GM12875 (cell line): ENCODE results near the gene RAF1.

Source experiments
- H3K4me3 ChIP-seq: one replicate; pipeline ENCODE4 v1.5.1; 2011; ENCODE audit warnings: low read depth, low read length, control low read depth
- TF ChIP-seq, protein P1 (sequence below): IDR thresholded peaks from 2 replicates; pipeline ENCODE4 v1.5.1; 2011; ENCODE audit warnings: low read depth, mild to moderate bottlenecking, control low read depth, inconsistent platforms, low read length, moderate library complexity, borderline replicate concordance; ENCODE audit not compliant: insufficient read depth

RAF1 gene

DNA sequence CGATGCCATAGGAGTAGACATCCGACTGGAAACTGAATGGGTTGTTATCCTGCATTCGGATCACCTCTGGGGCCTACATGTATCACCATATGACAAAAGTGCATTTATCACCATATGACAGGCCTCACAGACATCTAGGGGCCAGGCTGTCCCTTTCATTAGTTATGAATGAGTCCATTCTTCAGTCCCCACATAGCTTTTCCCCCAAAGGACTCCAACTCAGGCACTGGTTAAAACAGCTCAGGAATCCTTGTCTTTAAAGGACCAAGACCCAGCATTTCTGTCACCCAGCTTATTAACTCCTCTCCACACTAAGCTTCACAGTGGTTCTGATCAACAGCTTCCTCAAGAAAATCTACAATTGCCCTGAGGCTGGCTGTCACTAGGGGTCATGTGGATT, 78.7 kb downstream of the RAF1 start:
- TF ChIP-seq, protein P1, sequence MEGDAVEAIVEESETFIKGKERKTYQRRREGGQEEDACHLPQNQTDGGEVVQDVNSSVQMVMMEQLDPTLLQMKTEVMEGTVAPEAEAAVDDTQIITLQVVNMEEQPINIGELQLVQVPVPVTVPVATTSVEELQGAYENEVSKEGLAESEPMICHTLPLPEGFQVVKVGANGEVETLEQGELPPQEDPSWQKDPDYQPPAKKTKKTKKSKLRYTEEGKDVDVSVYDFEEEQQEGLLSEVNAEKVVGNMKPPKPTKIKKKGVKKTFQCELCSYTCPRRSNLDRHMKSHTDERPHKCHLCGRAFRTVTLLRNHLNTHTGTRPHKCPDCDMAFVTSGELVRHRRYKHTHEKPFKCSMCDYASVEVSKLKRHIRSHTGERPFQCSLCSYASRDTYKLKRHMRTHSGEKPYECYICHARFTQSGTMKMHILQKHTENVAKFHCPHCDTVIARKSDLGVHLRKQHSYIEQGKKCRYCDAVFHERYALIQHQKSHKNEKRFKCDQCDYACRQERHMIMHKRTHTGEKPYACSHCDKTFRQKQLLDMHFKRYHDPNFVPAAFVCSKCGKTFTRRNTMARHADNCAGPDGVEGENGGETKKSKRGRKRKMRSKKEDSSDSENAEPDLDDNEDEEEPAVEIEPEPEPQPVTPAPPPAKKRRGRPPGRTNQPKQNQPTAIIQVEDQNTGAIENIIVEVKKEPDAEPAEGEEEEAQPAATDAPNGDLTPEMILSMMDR, result no peak
- H3K4me3 ChIP-seq, result no peak overlapping the region

DNA sequence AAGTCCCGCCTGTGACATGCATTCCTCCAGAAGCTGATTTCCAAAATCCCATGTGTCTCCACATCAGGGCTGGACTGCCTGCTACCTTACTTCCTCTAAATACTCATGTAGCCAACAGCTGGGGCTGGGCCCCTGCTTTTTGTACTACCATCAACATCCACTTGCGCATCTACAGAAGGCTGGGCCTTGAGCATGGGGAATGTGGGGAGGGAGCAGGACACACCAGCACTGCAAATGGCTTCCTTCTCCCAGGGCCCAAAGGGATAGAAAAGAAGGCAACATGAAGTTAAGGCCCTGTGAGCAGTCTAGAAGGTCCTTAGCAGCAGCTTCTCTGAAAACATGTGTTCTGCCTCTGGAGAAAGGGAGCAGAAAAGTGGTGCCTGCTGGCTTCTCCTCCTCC, 79.8 kb downstream of the RAF1 start:
- no peak overlapping the region for H3K4me3 ChIP-seq
- TF ChIP-seq, protein P1, result no peak

DNA sequence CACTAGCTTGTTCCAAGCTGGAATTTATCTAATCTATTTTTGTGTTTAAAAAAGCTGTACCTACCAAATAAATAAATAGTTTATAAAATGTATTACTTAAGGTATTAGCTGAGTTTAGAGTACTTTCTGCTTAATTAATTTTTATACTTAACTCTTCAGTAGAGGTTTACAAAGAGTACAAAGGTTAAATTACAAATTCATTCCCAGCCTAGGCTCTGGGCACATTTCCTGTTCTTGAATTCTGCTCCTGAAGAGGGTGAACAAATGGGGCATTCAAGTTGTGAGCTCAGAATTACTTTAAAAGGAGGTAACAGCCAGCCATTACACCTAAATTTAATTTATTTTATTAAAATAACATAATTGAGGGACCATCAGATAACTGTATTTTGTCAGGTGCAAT, 80.6 kb downstream of the RAF1 start:
- no peak overlapping the region for H3K4me3 ChIP-seq
- TF ChIP-seq, protein P1, result no peak

DNA sequence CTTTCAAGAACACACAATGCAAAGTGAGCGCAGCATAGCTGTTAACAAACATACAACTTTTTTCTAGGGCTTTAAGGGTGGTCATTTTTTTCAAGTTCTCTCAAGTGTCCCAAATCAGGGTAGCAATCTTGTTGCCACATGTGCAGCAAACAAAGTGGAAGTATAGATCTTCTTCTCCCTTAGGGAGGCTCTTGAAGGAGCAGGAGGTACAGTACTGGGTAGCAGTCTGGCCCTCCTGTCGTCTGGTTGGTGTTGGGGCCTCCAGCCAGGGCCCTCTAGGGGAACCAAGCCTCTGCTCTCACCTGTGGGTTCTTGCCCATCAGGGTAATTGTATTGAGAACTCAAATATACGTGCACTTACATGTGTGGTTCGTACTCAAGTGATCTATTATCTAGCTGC, 81.2 kb downstream of the RAF1 start:
- TF ChIP-seq, protein P1, result no peak
- no peak overlapping the region for H3K4me3 ChIP-seq

DNA sequence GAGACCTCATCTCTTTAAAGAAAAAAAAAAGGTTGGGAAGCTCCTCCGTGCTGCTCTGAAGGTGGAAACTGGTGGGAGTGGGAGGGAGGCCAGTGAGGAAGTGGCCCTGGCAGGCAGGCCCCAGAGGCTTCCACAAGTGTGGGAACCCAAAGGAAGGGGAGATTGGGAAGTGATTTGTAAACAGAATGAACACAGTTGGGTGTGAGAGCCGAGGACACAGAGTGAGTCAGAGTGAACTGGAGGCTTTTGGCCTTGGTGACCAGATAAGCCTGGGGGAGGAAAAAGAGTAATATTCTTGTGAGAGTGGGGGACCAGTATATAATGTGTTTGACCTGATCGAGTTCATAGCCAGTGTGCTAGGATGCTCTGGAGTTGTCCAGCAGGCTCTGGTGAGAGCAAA, 84.0 kb downstream of the RAF1 start:
- no peak overlapping the region for H3K4me3 ChIP-seq
- TF ChIP-seq, protein P1, result no peak

DNA sequence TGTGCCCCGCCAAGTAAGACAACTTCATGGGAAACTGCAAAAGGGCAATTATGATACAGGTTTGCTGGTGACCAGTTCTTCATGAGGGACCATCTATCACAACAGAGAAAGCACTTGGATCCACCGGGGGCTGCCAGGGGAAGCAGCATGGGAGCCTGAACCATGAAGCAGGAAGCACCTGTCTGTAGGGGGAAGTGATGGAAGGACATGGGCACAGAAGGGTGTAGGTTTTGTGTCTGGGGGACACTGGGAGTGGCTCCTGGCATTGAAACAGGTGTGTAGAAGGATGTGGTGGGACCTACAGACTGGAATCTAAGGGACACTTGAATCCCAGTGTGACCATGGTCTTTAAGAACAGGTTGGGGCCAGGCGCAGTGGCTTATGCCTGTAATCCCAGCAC, 84.5 kb downstream of the RAF1 start:
- TF ChIP-seq, protein P1, result no peak
- no peak overlapping the region for H3K4me3 ChIP-seq

DNA sequence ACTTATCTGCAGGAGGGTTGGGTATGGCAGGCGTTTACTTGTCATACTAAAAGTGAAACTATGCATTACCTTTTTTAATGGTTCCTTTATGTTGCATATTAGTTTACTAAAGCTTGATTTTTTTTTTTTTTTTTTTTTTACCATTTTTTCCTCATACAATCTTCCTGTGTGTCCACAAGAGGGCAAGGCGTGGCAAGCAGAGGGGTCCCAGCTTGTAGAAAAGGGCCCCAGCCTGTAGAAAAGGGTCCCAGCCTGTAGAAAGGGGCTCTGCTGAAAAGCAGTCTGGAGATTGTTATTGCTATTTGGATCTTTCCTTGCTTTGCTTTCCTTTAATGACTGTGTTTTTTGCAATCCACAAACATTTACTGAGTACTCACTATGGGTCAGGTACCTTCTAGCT, 85.2 kb downstream of the RAF1 start:
- TF ChIP-seq, protein P1, result no peak
- no peak overlapping the region for H3K4me3 ChIP-seq
